ENCODE results near the gene UGT1A7. TPM values are rescaled to one million over a fixed set of nuclear protein-coding genes. Genes with fewer than 3 reads are reported as not detected.
"Not testable (repeated sequence)": the region's sequence is repeated elsewhere in the genome, so short reads cannot be mapped to it uniquely, and the experiment has no call there.

The UGT1A7 gene
- total RNA-seq (2012; rRNA removed) = not detected in 2 replicates

DNA sequence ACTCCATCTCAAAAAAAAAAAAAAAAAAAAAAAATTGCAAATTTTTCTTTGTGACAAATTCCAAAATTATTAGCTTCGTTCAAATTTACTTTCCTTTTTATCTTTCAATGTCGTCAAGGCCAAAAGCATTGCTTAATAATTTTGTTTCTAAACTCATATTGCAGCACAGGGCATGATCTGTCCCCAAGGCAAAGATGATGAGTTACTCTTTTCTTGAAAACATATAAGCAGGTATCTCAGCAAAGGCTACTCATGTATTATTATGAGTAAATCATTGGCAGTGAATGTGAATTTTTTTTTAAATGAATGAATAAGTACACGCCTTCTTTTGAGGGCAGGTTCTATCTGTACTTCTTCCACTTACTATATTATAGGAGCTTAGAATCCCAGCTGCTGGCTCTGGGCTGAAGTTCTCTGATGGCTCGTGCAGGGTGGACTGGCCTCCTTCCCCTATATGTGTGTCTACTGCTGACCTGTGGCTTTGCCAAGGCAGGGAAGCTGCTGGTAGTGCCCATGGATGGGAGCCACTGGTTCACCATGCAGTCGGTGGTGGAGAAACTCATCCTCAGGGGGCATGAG is at the start of gene UGT1A7:
Gene UGT1A7, plus strand, starts transcription at position 381 of the 579 bp plus-strand sequence. Its CDS starts 37 bp downstream, at position 418.
- Histone ChIP-seq H3K4me2 (ENCODE audit: low read length) (no peak within 1 kb of the TSS), H3K4me1 (ENCODE audit: control insufficient read depth, insufficient read depth, low read length) (no peaks in the 10 kb centered on the region), H3K27me3 (ENCODE audit: control insufficient read depth, insufficient read depth, low read length) (peaks cover 4% of the 10 kb centered on the region), H3K4me3 (ENCODE audit: low read length) (no peak within 1 kb of the TSS), H3K9ac (ENCODE audit: low read depth, low read length) (no peak within 1 kb of the TSS), H3K9me3 (replicated peaks; ENCODE audit: low read length) (no peaks in the 10 kb centered on the region), H3K36me3 (ENCODE audit: insufficient read depth, low read length) (no peaks in the 10 kb centered on the region)

DNA sequence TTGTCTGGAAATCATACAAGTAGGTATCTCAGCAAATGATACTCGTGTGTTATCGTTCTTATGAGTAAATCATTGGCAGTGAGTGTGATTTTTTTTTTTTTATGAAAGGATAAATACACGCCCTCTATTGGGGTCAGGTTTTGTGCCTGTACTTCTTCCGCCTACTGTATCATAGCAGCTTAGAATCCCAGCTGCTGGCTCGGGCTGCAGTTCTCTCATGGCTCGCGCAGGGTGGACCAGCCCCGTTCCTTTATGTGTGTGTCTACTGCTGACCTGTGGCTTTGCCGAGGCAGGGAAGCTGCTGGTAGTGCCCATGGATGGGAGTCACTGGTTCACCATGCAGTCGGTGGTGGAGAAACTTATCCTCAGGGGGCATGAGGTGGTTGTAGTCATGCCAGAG is 45.4 kb upstream of the UGT1A7 start, which contains the start of gene UGT1A10:
Gene UGT1A10, plus strand, starts transcription at position 143 of the 400 bp plus-strand sequence. Its CDS starts 75 bp downstream, at position 218.
- H3K27me3 ChIP-seq (ENCODE audit: control insufficient read depth, insufficient read depth, low read length); H3K36me3 ChIP-seq (ENCODE audit: insufficient read depth, low read length); H3K4me2 ChIP-seq (ENCODE audit: low read length); H3K9me3 ChIP-seq (replicated peaks; ENCODE audit: low read length); H3K4me3 ChIP-seq (ENCODE audit: low read length); H3K9ac ChIP-seq (ENCODE audit: low read depth, low read length); H3K4me1 ChIP-seq (ENCODE audit: control insufficient read depth, insufficient read depth, low read length): not testable (repeated sequence)

DNA sequence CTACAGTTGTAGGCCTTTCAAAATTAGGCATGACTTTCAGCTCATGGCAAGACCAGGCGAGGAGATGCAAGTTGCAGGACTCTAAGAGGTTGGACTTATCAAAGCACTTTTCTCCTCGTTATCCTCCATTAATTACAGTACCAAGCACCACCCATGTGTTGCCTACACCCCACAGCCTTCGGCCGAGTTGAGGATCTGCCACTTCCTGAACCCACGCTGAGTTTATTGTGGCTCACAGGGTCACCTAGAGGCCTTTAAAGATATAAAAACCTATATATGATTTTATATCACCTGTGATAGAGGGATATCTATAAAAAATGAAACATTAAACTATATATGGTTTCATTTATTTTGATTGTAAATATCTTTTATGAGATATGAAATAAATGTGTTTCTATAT is 42.9 kb upstream of the UGT1A7 start:
- H3K36me3 ChIP-seq (ENCODE audit: insufficient read depth, low read length) = no peaks in the 10 kb centered on the region
- H3K9me3 ChIP-seq (replicated peaks; ENCODE audit: low read length) = no peaks in the 10 kb centered on the region
- no peak overlapping the region for H3K4me3 ChIP-seq (ENCODE audit: low read length)
- no peak overlapping the region for H3K4me2 ChIP-seq (ENCODE audit: low read length)
- no peaks in the 10 kb centered on the region for H3K27me3 ChIP-seq (ENCODE audit: control insufficient read depth, insufficient read depth, low read length)
- H3K9ac ChIP-seq (ENCODE audit: low read depth, low read length) = no peak overlapping the region
- no peaks in the 10 kb centered on the region for H3K4me1 ChIP-seq (ENCODE audit: control insufficient read depth, insufficient read depth, low read length)

DNA sequence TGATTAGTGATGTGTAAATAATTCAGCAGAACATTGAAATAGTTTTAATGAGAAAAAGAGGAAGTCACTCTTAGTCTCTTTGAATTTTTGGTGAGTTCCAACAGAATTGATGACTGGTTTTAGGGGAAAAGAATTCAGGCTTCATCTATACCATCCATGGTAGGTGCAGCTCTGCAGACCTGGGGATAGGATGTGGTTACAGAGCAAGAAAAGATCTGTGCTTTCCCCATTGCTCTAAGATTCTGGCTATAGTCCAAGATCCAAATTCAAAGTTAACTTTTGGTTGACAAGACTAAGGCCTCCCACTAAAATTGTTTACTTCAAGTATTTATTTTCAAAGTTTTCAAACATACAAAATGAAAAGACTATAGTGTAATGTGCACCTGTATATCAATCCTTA is 41.8 kb upstream of the UGT1A7 start:
- Histone ChIP-seq H3K36me3 (ENCODE audit: insufficient read depth, low read length) (no peaks in the 10 kb centered on the region), H3K27me3 (ENCODE audit: control insufficient read depth, insufficient read depth, low read length) (no peaks in the 10 kb centered on the region), H3K4me1 (ENCODE audit: control insufficient read depth, insufficient read depth, low read length) (no peaks in the 10 kb centered on the region), H3K9me3 (replicated peaks; ENCODE audit: low read length) (no peaks in the 10 kb centered on the region), H3K4me3 (ENCODE audit: low read length) (no peak overlapping the region), H3K4me2 (ENCODE audit: low read length) (no peak overlapping the region), H3K9ac (ENCODE audit: low read depth, low read length) (no peak overlapping the region)

DNA sequence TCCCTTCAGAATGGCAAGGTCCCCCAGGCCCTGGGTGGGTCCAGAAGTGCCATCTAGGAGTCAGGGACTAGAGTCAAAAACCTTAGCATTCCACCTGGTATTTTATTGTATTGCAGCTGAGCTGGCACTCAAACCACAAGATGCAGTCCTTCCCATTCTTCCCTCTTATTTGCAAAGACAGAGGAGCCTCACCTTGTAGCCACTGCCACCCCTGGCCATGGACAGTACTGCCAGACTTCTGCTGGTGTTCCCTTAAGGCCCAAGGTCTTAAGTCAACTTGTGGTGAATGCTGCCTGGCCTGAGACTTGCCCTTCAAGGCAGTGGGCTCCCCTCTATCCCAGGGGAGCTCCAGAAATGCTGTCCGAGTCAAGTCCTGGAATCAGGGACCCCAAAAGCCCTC is 38.6 kb upstream of the UGT1A7 start:
- H3K9me3 ChIP-seq (replicated peaks; ENCODE audit: low read length) = no peaks in the 10 kb centered on the region
- no peaks in the 10 kb centered on the region for H3K4me1 ChIP-seq (ENCODE audit: control insufficient read depth, insufficient read depth, low read length)
- H3K9ac ChIP-seq (ENCODE audit: low read depth, low read length) = no peak overlapping the region
- no peak overlapping the region for H3K4me2 ChIP-seq (ENCODE audit: low read length)
- no peak overlapping the region for H3K4me3 ChIP-seq (ENCODE audit: low read length)
- no peaks in the 10 kb centered on the region for H3K36me3 ChIP-seq (ENCODE audit: insufficient read depth, low read length)
- H3K27me3 ChIP-seq (ENCODE audit: control insufficient read depth, insufficient read depth, low read length) = no peaks in the 10 kb centered on the region

DNA sequence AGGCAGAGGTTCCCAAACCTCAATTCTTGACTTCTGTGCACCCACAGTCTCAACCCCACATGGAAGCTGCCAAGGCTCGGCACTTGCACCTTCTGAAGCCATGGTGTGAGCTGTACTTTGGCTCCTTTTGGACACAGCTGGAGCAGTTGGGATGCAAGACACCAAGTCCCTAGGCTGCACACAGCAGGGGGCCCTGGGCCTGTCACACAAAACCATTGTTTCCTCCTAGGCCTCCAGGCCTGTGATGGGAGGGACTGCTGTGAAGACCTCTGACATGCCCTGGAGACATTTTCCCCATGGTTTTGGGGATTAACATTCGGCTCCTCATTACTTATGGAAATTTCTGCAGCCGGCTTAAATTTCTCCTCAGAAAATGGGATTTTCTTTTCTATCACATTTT is 35.7 kb upstream of the UGT1A7 start:
- H3K9me3 ChIP-seq (replicated peaks; ENCODE audit: low read length); H3K4me1 ChIP-seq (ENCODE audit: control insufficient read depth, insufficient read depth, low read length); H3K36me3 ChIP-seq (ENCODE audit: insufficient read depth, low read length); H3K9ac ChIP-seq (ENCODE audit: low read depth, low read length); H3K4me2 ChIP-seq (ENCODE audit: low read length); H3K27me3 ChIP-seq (ENCODE audit: control insufficient read depth, insufficient read depth, low read length); H3K4me3 ChIP-seq (ENCODE audit: low read length): not testable (repeated sequence)

DNA sequence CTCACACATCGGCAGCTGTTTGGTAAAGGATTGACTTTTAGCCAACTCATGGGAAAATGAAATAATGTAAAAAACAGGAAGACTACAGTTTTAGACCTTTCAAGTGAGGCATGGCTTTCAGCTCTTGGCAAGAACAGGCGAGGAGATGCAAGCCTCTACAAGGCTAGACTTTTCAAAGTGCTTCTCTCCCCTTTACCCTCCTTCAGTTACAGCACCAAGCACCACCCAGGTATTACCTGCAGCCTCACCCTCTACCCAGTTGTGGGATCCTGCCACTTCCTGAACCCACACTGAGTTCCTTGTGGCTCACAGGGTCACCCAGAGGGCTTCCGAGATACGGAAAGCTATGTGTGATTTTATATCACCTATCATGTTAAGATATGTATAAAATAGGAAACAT is 30.7 kb upstream of the UGT1A7 start:
- H3K27me3 ChIP-seq (ENCODE audit: control insufficient read depth, insufficient read depth, low read length) = peaks cover 4% of the 10 kb centered on the region
- no peak overlapping the region for H3K4me3 ChIP-seq (ENCODE audit: low read length)
- no peaks in the 10 kb centered on the region for H3K36me3 ChIP-seq (ENCODE audit: insufficient read depth, low read length)
- no peak overlapping the region for H3K4me2 ChIP-seq (ENCODE audit: low read length)
- H3K9ac ChIP-seq (ENCODE audit: low read depth, low read length) = no peak overlapping the region
- no peaks in the 10 kb centered on the region for H3K4me1 ChIP-seq (ENCODE audit: control insufficient read depth, insufficient read depth, low read length)
- no peaks in the 10 kb centered on the region for H3K9me3 ChIP-seq (replicated peaks; ENCODE audit: low read length)

DNA sequence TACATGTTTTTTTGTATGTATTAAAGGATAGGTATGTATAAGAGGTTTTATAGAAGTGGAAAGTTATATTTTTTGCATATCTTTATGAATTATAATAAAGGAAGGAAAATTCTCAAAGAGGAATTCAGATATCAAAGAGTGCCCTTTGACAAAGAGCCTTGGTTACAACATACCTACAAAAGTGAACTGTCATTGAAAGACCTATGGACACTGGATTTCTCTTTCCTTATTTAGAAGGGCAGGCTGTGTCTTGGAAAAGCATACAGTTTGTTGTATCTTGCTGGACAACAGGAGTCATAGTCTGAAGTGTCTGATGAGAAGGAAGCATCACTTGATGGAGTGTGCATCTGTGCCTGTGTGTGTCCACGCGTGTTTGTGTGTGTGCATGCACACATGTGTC is 30.3 kb upstream of the UGT1A7 start:
- H3K4me2 ChIP-seq (ENCODE audit: low read length) = no peak overlapping the region
- no peak overlapping the region for H3K9ac ChIP-seq (ENCODE audit: low read depth, low read length)
- peaks cover 4% of the 10 kb centered on the region for H3K27me3 ChIP-seq (ENCODE audit: control insufficient read depth, insufficient read depth, low read length)
- no peaks in the 10 kb centered on the region for H3K9me3 ChIP-seq (replicated peaks; ENCODE audit: low read length)
- H3K4me1 ChIP-seq (ENCODE audit: control insufficient read depth, insufficient read depth, low read length) = no peaks in the 10 kb centered on the region
- no peak overlapping the region for H3K4me3 ChIP-seq (ENCODE audit: low read length)
- H3K36me3 ChIP-seq (ENCODE audit: insufficient read depth, low read length) = no peaks in the 10 kb centered on the region

DNA sequence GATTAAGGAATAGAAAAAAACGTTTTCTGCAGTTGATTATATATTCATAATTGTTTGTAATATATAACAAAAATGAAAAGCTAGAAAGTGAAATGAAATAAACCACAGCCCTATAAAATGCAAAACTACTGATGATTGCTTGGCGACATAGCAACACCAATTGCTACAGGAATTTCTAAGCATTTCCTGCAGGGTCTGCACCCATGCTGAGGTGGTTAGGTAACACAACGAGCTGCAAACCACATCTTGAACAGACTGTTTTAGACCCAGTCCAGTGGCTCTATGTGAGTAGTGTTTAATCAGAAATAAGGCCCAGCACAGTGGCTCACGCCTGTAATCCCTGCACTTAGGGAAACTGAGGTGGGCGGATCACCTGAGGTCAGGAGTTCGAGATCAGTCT is 27.2 kb upstream of the UGT1A7 start:
- Histone ChIP-seq H3K4me2 (ENCODE audit: low read length) (no peak overlapping the region), H3K4me3 (ENCODE audit: low read length) (no peak overlapping the region), H3K27me3 (ENCODE audit: control insufficient read depth, insufficient read depth, low read length) (peaks cover 4% of the 10 kb centered on the region), H3K9me3 (replicated peaks; ENCODE audit: low read length) (no peaks in the 10 kb centered on the region), H3K36me3 (ENCODE audit: insufficient read depth, low read length) (no peaks in the 10 kb centered on the region), H3K4me1 (ENCODE audit: control insufficient read depth, insufficient read depth, low read length) (no peaks in the 10 kb centered on the region), H3K9ac (ENCODE audit: low read depth, low read length) (no peak overlapping the region)

DNA sequence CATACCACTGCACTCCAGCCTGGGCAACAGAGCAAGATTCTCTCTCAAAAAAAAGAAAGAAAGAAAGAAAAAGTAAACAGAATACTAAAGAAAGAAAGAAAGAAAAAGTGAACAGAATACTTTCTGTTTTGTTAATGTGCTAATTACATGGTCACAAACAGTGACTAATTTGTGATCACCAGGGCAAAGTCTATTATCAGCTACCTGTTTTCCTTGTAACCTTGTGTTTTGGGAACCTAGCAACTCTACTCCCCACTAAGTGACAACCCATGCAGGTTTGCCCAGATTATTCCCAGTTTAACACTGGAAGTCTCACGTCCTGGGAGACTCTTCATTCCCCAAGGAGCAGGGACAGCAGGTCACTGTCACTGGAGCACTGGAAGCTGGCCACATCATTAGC is 26.7 kb upstream of the UGT1A7 start:
- Histone ChIP-seq H3K9me3 (replicated peaks; ENCODE audit: low read length) (no peaks in the 10 kb centered on the region), H3K4me2 (ENCODE audit: low read length) (no peak overlapping the region), H3K4me3 (ENCODE audit: low read length) (no peak overlapping the region), H3K9ac (ENCODE audit: low read depth, low read length) (no peak overlapping the region), H3K36me3 (ENCODE audit: insufficient read depth, low read length) (no peaks in the 10 kb centered on the region), H3K4me1 (ENCODE audit: control insufficient read depth, insufficient read depth, low read length) (no peaks in the 10 kb centered on the region), H3K27me3 (ENCODE audit: control insufficient read depth, insufficient read depth, low read length) (peaks cover 4% of the 10 kb centered on the region)

DNA sequence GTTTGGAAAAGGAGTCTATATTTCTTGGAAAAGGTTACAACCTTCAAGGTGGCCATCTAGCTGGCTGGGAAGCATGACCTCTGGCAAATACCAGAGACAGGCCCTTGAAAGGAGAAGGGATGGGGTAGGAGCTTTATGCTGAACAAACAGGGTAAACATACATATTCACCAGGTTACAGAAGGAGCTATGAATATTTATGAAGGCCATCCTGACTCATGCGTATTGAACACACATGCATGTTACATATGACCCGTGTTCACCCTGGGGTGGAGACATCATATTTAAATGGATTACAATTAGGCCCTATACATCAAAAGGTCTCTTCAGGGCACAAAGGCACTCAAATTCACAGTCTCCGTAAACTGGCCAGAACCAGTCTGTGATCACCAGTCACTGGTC is 25.8 kb upstream of the UGT1A7 start:
- H3K9ac ChIP-seq (ENCODE audit: low read depth, low read length); H3K36me3 ChIP-seq (ENCODE audit: insufficient read depth, low read length); H3K27me3 ChIP-seq (ENCODE audit: control insufficient read depth, insufficient read depth, low read length); H3K4me1 ChIP-seq (ENCODE audit: control insufficient read depth, insufficient read depth, low read length); H3K4me3 ChIP-seq (ENCODE audit: low read length); H3K4me2 ChIP-seq (ENCODE audit: low read length); H3K9me3 ChIP-seq (replicated peaks; ENCODE audit: low read length): not testable (repeated sequence)

DNA sequence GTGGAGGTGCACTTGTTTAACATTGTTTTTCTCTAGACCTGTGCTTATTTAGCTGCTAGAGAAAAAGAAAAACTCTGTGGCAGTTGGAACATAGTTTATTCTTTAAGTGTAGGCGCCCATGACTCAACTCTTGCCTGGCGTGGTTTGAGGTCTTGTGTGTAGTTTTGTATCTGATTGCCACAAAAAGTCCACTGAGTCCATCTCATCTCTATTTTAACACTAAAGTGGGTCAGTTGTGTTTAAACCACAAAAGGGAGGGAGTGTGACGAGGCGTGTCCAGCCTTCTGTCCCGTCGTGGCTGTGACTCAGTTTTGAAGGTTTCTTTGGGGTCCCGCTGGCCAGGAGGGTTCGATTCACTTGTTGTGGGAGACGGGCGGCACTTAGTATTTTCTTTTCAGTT is 25.3 kb upstream of the UGT1A7 start:
- H3K4me2 ChIP-seq (ENCODE audit: low read length) = no peak overlapping the region
- no peaks in the 10 kb centered on the region for H3K9me3 ChIP-seq (replicated peaks; ENCODE audit: low read length)
- H3K4me1 ChIP-seq (ENCODE audit: control insufficient read depth, insufficient read depth, low read length) = no peaks in the 10 kb centered on the region
- H3K4me3 ChIP-seq (ENCODE audit: low read length) = no peak overlapping the region
- no peaks in the 10 kb centered on the region for H3K36me3 ChIP-seq (ENCODE audit: insufficient read depth, low read length)
- no peaks in the 10 kb centered on the region for H3K27me3 ChIP-seq (ENCODE audit: control insufficient read depth, insufficient read depth, low read length)
- no peak overlapping the region for H3K9ac ChIP-seq (ENCODE audit: low read depth, low read length)

Measured in skeletal muscle satellite cell (primary cell).